AML-193 (cell line): ENCODE results near the gene APOO.

ENCODE experiments used
- DNase-seq, 2 experiments: peaks; one replicate each; lab custom pipeline; 2025; lab: John Stamatoyannopoulos, UW

The APOO gene

DNA sequence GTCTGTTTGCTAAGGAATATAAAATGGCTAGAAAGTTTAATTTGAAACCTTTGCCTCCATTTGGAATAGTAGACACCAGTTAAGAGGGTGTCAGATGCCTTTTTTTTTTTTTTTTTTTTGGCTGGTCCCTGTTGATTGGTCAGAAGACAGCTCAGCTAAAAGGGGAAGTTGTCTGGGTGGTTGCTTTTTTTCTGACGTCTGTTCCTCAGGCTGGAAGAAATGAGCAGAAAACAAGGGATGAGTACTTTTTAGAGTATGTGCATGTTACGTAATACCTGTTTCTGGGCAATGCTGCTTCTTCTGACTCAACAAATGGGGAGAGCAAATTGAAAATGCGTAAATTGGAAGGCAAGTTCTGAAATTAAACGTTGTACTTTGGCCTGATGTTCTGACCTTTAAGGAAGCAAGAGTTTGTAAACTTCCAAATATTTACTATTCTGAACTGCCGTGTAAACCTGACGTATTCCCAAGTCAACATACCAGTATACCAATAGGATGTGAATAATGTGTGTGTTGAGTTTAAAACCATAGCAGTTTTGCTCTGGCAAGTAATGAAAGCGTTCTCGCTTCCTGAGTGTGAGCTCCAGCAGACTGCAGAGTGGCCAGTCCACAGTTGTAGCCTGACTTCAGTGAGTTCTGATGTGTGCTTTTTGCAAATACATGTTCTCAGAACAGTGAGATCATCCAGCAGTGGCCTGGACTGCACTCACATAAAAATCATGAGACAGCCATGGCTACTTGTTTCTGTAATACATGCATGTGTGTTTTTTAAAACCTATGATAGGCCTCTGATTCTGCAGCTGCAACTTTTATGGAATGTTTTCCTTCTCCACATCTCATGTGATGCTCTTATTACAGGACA, 123.0 kb downstream of the APOO start:
- DNase-seq, result peak; percentile 71 to 74

GRCh38 chrX:23783589-23784469, 123.9 kb downstream of the APOO start:
- DNase-seq, result no peak
